K562 treated with DMSO at 1 percent for 4 hours (cell line): Measurements from ENCODE around the gene EMP3. TPM values are rescaled to one million over a fixed set of nuclear protein-coding genes. Genes with fewer than 3 reads are reported as not detected.

Experiments
- total RNA-seq: library from RNA; unstranded; fragments of 300-600 nt; gene quantifications from 2 replicates; pipeline ENCODE4 v1.2.3, GENCODE V29; 2022; ENCODE audit not compliant: insufficient read depth

Gene EMP3, protein sequence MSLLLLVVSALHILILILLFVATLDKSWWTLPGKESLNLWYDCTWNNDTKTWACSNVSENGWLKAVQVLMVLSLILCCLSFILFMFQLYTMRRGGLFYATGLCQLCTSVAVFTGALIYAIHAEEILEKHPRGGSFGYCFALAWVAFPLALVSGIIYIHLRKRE
- 277 and 348 TPM in 2 replicates for total RNA-seq

DNA sequence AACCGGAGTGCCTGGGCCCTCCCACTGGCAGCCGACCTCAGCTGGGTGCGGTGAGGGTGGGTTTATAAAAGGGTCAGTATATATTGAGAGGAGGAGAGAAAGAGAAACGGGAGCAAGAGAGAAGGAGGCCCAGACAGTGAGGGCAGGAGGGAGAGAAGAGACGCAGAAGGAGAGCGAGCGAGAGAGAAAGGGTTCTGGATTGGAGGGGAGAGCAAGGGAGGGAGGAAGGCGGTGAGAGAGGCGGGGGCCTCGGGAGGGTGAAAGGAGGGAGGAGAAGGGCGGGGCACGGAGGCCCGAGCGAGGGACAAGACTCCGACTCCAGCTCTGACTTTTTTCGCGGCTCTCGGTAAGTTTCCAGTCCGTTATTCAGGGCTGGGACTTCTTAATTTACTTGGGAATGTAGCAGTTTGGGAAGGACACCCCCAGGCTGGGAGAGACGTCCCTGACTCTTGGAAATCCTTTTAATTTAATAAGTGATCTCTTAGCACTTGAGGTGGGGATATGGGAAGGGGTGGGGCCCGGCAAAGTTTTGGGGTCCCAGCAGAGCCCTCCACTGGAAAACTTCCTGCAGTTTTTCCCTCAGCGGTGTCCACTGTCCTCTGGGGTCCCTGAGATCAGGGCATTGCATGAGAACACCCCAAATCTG is at the start of gene EMP3:
Gene EMP3 (plus strand): TSS at position 288 of the 646 bp plus-strand sequence. CDS start 1,293 bp downstream, outside the sequence.

DNA sequence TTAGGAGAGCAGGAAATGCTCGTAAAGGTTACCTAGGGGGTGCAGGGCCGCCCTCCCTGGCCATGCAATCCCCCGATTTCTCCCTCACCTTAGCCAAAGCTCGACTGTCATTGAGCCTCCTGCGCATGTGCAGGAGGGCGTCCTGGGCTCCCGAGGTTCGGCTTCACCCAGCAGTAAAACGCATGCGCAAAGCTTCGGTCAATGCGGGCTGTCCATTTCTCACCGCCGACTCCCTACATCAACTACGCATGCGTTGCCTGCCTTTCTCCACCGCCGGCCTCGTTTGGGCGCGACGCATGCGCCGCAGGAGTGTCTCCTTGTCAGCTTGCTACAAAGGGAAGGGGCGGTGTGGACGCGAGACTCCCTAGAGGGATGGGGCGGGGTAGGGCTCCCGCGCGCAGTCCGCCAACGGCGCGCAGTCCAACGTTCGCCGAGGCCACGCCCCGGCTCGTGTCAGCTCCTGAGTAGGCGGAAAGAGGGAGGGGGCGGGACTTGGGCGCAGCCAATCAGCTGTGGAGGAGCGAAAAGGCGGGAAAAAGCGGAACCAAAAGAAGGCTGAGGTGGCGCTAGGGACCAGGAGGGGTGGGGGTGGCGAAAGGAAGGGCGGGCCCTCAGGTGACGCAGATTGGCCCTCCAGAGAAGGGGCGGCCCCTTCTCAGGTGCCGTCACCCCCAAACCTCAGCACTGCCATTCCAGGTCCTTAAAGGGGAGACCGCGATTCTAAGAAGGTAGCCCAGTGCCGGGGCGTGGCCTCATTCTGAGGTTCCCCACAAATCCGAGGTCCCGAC is 38.7 kb downstream of the EMP3 start, which contains the start of the genes SYNGR4 and TMEM143:
Gene SYNGR4 (plus strand): TSS at position 558 of the 788 bp plus-strand sequence. CDS start 1,476 bp downstream, outside the sequence.
Gene TMEM143 (minus strand): TSS at position 131 of the 788 bp plus-strand sequence. CDS start 20 bp downstream, at position 111.

Other genes with a start within 250 kb of the EMP3 start
- gene PLA2G4C, start 214.7 kb upstream of the EMP3 start, total RNA-seq: 3.5 TPM in 1 of 2 replicates, not detected in the other
- 48.3 and 60.9 TPM in 2 replicates for gene LIG1, start 155.2 kb upstream of the EMP3 start, total RNA-seq
- 4.7 and 6.6 TPM in 2 replicates for gene ZSWIM9, start 154.9 kb upstream of the EMP3 start, total RNA-seq
- gene CARD8, start 69.6 kb upstream of the EMP3 start, total RNA-seq: 13.3 and 15.5 TPM in 2 replicates
- not detected in 2 replicates for gene ZNF114, start 55.5 kb upstream of the EMP3 start, total RNA-seq
- gene TMEM143, start 38.4 kb downstream of the EMP3 start, total RNA-seq: 6.4 and 8.6 TPM in 2 replicates
- gene SYNGR4, start 38.8 kb downstream of the EMP3 start, total RNA-seq: not detected in 2 replicates
- gene KDELR1, start 66.0 kb downstream of the EMP3 start, total RNA-seq: 186 and 205 TPM in 2 replicates
- 16.0 and 21.6 TPM in 2 replicates for gene GRIN2D, start 68.1 kb downstream of the EMP3 start, total RNA-seq
- gene GRWD1, start 120.4 kb downstream of the EMP3 start, total RNA-seq: 15.5 and 16.7 TPM in 2 replicates
- gene KCNJ14, start 130.0 kb downstream of the EMP3 start, total RNA-seq: 2.5 and 3.5 TPM in 2 replicates
- gene CYTH2, start 143.8 kb downstream of the EMP3 start, total RNA-seq: 33.0 and 35.3 TPM in 2 replicates
- 7.2 and 8.2 TPM in 2 replicates for gene LMTK3, start 186.3 kb downstream of the EMP3 start, total RNA-seq
- gene SULT2B1, start 226.6 kb downstream of the EMP3 start, total RNA-seq: 1.7 and 1.9 TPM in 2 replicates